ENCODE measurements around the gene ZBTB16. TPM values are rescaled to one million over a fixed set of nuclear protein-coding genes. Genes with fewer than 3 reads are reported as not detected.

Gene ZBTB16
- total RNA-seq, 4 donors from 2014 or later = 25.5 to 302 (median 151) TPM

DNA sequence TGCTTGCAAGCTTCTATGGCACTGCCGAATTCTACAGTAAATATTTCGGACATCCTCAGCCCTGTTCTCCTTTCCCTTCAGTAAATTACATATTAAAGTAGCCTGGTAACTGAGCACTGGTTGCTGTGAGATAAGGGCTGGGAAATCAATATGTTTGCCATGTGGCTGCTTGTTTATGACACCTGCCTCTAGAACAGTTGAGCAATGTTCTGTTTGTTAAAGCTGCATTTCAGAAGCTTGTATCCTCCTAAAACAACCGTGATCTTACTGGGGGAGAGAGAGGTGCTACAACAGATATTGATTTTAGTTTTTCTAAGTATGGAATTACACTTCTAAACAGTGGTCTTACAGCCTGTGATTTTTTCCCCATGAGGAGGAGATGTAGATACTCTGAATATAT, 39.4 kb downstream of the ZBTB16 start:
- Histone ChIP-seq H3K9me3 (no peaks in the 10 kb centered on the region), H3K27ac (no peak overlapping the region), H3K27me3 (no peaks in the 10 kb centered on the region), H3K4me3 (no peak overlapping the region), H3K4me1 (peaks cover 0 to 12% of the 10 kb centered on the region in 2 donors), H3K36me3 (no peaks in the 10 kb centered on the region)
- DNase-seq = no peak
- intact Hi-C loops (cut with DNase I; ENCODE audit: low total_unique reads) = no loop called here
- TF ChIP-seq POLR2A (IDR thresholded peaks at IDR 0.05) = no peak
- TF ChIP-seq, protein P1, sequence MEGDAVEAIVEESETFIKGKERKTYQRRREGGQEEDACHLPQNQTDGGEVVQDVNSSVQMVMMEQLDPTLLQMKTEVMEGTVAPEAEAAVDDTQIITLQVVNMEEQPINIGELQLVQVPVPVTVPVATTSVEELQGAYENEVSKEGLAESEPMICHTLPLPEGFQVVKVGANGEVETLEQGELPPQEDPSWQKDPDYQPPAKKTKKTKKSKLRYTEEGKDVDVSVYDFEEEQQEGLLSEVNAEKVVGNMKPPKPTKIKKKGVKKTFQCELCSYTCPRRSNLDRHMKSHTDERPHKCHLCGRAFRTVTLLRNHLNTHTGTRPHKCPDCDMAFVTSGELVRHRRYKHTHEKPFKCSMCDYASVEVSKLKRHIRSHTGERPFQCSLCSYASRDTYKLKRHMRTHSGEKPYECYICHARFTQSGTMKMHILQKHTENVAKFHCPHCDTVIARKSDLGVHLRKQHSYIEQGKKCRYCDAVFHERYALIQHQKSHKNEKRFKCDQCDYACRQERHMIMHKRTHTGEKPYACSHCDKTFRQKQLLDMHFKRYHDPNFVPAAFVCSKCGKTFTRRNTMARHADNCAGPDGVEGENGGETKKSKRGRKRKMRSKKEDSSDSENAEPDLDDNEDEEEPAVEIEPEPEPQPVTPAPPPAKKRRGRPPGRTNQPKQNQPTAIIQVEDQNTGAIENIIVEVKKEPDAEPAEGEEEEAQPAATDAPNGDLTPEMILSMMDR (IDR thresholded peaks at IDR 0.05) = no peak

DNA sequence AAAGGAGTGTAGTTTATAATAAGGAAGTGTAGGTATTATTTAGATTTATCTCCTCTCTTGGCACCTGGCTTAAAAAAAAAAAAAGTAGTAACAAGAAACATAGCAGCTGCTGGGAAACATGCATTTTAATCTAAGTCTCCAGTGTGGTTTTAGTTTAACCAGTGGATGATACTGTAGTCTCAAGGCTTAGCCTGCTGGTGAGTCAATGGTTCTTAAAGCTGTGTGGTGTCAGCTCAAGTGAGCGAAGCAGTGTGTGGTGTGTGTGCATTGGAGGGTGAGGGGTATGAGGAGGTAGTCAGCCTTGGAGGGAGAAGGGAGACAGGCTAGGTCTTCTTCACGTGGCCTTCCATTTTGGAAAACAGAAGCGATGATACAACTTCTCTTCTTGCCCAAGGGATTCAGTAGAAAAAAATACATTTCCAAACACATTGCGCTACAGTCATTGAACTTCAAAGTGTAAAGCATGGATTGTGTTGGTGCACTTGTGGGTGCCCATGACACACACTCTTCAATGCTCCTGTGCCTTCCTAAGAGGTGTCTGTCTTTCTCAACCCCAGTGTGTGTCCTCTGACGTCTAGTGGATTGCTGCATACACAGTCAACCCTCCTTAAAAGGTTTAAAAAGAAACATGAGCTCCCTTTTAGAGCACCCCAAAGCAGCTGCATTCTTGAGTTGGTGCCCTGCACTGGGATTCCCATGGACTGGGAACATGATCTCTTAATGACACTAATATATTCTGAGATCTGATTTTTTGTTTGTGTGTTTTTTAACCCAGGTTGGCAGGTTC, 40.1 kb downstream of the ZBTB16 start:
- no peaks in the 10 kb centered on the region for H3K36me3 ChIP-seq
- no peaks in the 10 kb centered on the region for H3K9me3 ChIP-seq
- no peaks in the 10 kb centered on the region for H3K27me3 ChIP-seq
- peaks cover 6 to 12% of the 10 kb centered on the region in 2 donors for H3K4me1 ChIP-seq
- DNase-seq = no peak
- TF ChIP-seq, protein P1 (IDR thresholded peaks at IDR 0.05) = no peak
- no peak for TF ChIP-seq POLR2A (IDR thresholded peaks at IDR 0.05)
- no peak overlapping the region for H3K27ac ChIP-seq
- intact Hi-C loops (cut with DNase I; ENCODE audit: low total_unique reads) = no loop called here
- H3K4me3 ChIP-seq = no peak overlapping the region

DNA sequence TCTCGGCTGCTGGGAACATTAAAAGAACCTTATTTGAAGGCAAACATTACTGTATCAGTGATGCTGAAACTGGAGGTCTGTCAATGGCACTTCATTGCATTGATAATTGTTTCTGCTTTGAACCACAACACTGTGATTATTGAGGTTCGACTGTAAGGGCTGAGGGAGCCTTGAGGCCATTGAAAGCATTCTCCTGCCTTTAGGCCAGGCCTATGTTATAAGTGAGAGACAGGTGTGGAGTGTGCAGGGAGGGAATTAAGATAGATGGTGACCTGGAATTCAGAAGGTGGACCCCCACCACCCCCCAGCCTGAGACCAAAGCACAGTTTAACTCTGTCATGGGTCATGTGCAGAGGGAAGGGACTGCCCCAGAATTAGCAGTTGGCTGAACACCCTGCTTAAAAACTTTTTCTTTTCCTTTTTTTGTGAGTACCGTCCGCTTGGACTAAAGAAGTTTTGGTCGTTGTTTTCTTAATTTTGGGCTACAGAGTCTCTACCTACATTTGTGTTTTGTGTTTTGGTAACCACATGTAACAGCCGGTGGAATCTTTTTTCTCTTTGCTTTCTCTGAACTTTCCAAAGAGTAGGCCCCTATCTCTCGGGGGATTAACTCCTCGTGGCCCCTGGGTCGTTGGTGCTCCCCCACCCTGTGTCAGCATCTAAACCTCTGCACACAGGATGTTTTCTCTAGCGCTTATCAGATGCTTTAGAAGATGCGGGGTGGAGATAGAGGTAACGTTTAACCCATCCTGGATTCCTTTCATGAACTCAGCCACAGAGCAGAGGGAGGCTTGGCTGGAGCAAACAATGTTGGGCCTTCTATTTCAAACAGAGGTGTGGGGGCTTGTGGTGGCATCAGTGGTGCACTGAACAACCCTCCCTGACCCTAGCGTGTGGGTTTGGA, 43.7 kb downstream of the ZBTB16 start:
- no peak for DNase-seq
- H3K27ac ChIP-seq = peak overlapping the region in 1 of 2 donors; percentile 22
- TF ChIP-seq, protein P1 (IDR thresholded peaks at IDR 0.05) = no peak
- TF ChIP-seq POLR2A (IDR thresholded peaks at IDR 0.05) = no peak
- H3K9me3 ChIP-seq = no peaks in the 10 kb centered on the region
- no peak overlapping the region for H3K4me3 ChIP-seq
- no peaks in the 10 kb centered on the region for H3K27me3 ChIP-seq
- H3K4me1 ChIP-seq = peaks cover 13 to 22% of the 10 kb centered on the region in 2 donors
- intact Hi-C loops (cut with DNase I; ENCODE audit: low total_unique reads) = no loop called here
- H3K36me3 ChIP-seq = no peaks in the 10 kb centered on the region

DNA sequence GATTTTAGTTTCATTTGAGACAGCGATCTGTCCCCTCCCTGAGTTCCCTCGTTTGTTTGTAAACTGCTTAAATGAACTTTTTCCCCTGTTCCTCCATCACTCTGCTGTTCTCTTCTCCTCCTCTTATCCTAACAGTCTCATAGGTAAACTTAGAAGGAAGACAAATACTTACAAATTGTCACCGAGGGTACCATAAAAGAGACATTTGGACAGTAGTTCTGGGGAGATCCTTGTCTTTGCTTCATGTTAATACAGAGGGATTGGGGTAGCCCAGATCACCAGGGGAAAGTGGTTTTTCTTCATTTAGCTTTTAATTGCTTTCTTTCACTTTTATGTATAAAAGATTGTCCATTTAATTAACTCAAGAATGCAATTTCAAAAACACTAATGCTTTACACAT, 46.1 kb downstream of the ZBTB16 start:
- no peaks in the 10 kb centered on the region for H3K36me3 ChIP-seq
- TF ChIP-seq, protein P1 (IDR thresholded peaks at IDR 0.05) = no peak
- TF ChIP-seq POLR2A (IDR thresholded peaks at IDR 0.05) = no peak
- DNase-seq = no peak
- peaks cover 13 to 28% of the 10 kb centered on the region in 2 donors for H3K4me1 ChIP-seq
- no peak overlapping the region for H3K4me3 ChIP-seq
- H3K27me3 ChIP-seq = no peaks in the 10 kb centered on the region
- no peak overlapping the region for H3K27ac ChIP-seq
- intact Hi-C loops (cut with DNase I; ENCODE audit: low total_unique reads) = no loop called here
- H3K9me3 ChIP-seq = no peaks in the 10 kb centered on the region

DNA sequence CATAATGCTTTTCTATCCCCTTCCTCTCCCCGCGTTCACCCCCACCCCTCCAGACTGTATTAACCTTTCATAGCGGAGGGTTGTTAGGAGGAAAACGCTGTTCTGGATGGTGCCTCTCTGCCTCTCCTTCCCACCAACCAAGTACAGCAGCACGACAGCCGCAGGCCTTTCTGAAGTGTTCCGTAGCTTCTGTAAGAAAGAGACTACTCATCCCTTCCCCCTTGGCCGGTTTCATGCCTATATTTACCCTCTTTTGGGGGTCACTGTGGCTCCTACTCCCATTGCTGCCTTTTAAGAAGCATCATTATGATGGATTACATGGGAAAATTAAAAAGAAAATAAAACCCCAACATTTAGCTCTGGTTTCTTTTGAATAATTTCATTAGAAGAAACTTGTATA, 46.5 kb downstream of the ZBTB16 start:
- H3K4me1 ChIP-seq = peaks cover 13 to 27% of the 10 kb centered on the region in 2 donors
- no peaks in the 10 kb centered on the region for H3K36me3 ChIP-seq
- intact Hi-C loops (cut with DNase I; ENCODE audit: low total_unique reads) = no loop called here
- no peak overlapping the region for H3K27ac ChIP-seq
- no peaks in the 10 kb centered on the region for H3K9me3 ChIP-seq
- no peak overlapping the region for H3K4me3 ChIP-seq
- no peak for DNase-seq
- no peaks in the 10 kb centered on the region for H3K27me3 ChIP-seq
- TF ChIP-seq, protein P1 (IDR thresholded peaks at IDR 0.05) = no peak
- no peak for TF ChIP-seq POLR2A (IDR thresholded peaks at IDR 0.05)

Measured in uterus (tissue), 4 donors.